Activated naive CD4-positive, alpha-beta T cell treated with anti-CD3 and anti-CD28 coated beads, Interleukin-2, amount 10 ng/mL, durations not matched to agents 7 days and 5 days (primary cell): ENCODE measurements around the gene WDR1.

ENCODE experiments used
- CTCF ChIA-PET: fragments of 350-600 bp; sonication (Branson Sonifier 250); formaldehyde crosslinking; loops from one replicate; lab custom pipeline; 2021; ENCODE audit warnings: antibody characterized with exemption; lab: Charles Lee
- DNase-seq: peaks from one replicate; pipeline ENCODE4 v3.0.0-alpha.2; 2020
- H3K27ac Mint-ChIP-seq: one replicate; pipeline ENCODE4 v1.8.0; 2021; ENCODE audit warnings: mild to moderate bottlenecking, moderate library complexity, mixed read lengths
- H3K27me3 Mint-ChIP-seq: one replicate; pipeline ENCODE4 v1.8.0; 2021; ENCODE audit warnings: mild to moderate bottlenecking, mixed read lengths
- H3K36me3 Mint-ChIP-seq: one replicate; pipeline ENCODE4 v1.8.0; 2021; ENCODE audit warnings: mixed read lengths
- H3K4me1 Mint-ChIP-seq: one replicate; pipeline ENCODE4 v1.8.0; 2021; ENCODE audit warnings: mixed read lengths
- H3K4me3 Mint-ChIP-seq: one replicate; pipeline ENCODE4 v1.8.0; 2021; ENCODE audit warnings: mild to moderate bottlenecking, moderate library complexity, mixed read lengths
- H3K9me3 Mint-ChIP-seq: one replicate; pipeline ENCODE4 v1.8.0; 2021; ENCODE audit warnings: mixed read lengths

WDR1 gene

DNA sequence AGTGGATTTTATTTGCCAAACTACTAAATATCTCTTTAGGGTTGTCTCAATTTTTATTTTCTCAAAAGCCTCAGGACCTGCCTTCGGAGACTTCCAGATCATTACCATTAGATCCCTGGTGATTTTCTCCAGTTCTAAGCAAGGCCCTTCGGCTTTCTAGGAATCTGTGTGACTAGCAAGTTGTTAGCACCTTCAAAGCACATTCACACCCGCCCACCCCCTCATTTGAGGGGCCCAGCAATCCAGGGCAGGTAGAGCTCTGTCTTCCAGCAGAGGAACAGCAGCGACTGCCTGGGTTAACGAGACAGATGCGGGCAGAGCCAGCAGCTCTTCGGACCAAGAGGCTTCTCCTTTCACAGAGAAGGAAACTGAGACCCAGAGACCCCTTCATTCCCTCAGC lies 2.0 kb downstream of the WDR1 start:
- Mint-ChIP-seq H3K36me3 (peaks cover 60% of the 10 kb centered on the region), H3K27ac (peak overlapping the region; percentile 92)

GRCh38 chr4:10114147-10114546 lies 2.5 kb downstream of the WDR1 start:
- H3K27ac Mint-ChIP-seq = no peak overlapping the region
- H3K4me3 Mint-ChIP-seq = peak overlapping the region; percentile 95
- peaks cover 85% of the 10 kb centered on the region for H3K4me1 Mint-ChIP-seq
- H3K9me3 Mint-ChIP-seq = no peaks in the 10 kb centered on the region
- no peaks in the 10 kb centered on the region for H3K27me3 Mint-ChIP-seq
- DNase-seq = no peak
- CTCF ChIA-PET = interaction anchor here (0.8 to 1.4 kb wide), 3 partner anchors 9 to 49 kb away, joined by 3 to 4 read pairs (median 3); no protein-coding TSS in a partner anchor
- H3K36me3 Mint-ChIP-seq = peaks cover 65% of the 10 kb centered on the region

More for the DNA sequence above, 2.0 kb downstream of the WDR1 start:
- H3K27me3 Mint-ChIP-seq = no peaks in the 10 kb centered on the region
- no peaks in the 10 kb centered on the region for H3K9me3 Mint-ChIP-seq
- CTCF ChIA-PET = interaction anchor here (1.0 to 1.4 kb wide), 2 partner anchors 18 to 49 kb away, joined by 3 to 4 read pairs; no protein-coding TSS in a partner anchor
- no peak for DNase-seq
- H3K4me1 Mint-ChIP-seq = peaks cover 85% of the 10 kb centered on the region
- H3K4me3 Mint-ChIP-seq = peak overlapping the region; percentile 95

GRCh38 chr4:10113362-10114047 lies 3.1 kb downstream of the WDR1 start:
- Mint-ChIP-seq H3K4me1 (peaks cover 85% of the 10 kb centered on the region), H3K27ac (peak overlapping the region; percentile 43), H3K36me3 (peaks cover 71% of the 10 kb centered on the region), H3K4me3 (peak overlapping the region; percentile 95), H3K9me3 (no peaks in the 10 kb centered on the region), H3K27me3 (no peaks in the 10 kb centered on the region)
- no peak for DNase-seq
- CTCF ChIA-PET = interaction anchor here (0.8 to 1.0 kb wide), 2 partner anchors 10 to 50 kb away, joined by 3 to 4 read pairs; no protein-coding TSS in a partner anchor

DNA sequence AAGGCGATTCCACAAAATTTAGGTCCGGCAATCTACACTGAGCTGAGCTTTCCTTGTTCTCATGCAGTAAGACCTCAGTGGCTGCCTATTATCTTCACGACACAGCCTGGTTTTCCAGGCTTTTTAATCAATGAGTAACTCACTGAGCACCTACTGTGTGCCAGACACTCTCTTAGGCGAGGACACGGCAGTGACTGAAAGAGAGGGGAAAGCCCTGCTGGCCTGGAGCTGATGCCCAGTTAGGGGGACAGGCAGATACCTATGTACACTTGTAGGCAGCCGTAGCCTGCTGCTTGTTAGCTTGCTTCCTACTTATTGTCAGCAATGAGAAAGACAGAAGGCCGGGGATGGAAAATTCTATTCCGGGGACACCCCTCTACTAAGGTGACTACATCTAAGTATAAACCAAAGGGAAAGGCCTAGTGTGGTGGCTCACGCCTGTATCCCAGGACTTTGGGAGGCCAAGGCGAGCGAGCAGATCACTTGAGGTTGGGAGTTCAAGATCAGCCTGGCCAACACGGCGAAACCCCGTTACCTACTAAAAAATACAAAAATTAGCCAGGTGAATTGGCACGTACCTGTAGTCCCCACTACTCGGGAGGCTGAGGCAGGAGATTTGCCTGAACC lies 3.8 kb downstream of the WDR1 start:
- Mint-ChIP-seq H3K4me1 (peaks cover 85% of the 10 kb centered on the region), H3K27ac (peak overlapping the region; percentile 21), H3K27me3 (no peaks in the 10 kb centered on the region), H3K36me3 (peaks cover 77% of the 10 kb centered on the region), H3K9me3 (no peaks in the 10 kb centered on the region), H3K4me3 (peak overlapping the region; percentile 95)
- no peak for DNase-seq
- CTCF ChIA-PET = no interaction called here

GRCh38 chr4:10111067-10111801 lies 5.4 kb downstream of the WDR1 start:
- CTCF ChIA-PET = no interaction called here
- Mint-ChIP-seq H3K4me1 (peaks cover 94% of the 10 kb centered on the region), H3K27me3 (no peaks in the 10 kb centered on the region), H3K36me3 (peaks cover 87% of the 10 kb centered on the region), H3K9me3 (no peaks in the 10 kb centered on the region), H3K4me3 (no peak overlapping the region), H3K27ac (peak overlapping the region; percentile 49)
- DNase-seq = no peak

DNA sequence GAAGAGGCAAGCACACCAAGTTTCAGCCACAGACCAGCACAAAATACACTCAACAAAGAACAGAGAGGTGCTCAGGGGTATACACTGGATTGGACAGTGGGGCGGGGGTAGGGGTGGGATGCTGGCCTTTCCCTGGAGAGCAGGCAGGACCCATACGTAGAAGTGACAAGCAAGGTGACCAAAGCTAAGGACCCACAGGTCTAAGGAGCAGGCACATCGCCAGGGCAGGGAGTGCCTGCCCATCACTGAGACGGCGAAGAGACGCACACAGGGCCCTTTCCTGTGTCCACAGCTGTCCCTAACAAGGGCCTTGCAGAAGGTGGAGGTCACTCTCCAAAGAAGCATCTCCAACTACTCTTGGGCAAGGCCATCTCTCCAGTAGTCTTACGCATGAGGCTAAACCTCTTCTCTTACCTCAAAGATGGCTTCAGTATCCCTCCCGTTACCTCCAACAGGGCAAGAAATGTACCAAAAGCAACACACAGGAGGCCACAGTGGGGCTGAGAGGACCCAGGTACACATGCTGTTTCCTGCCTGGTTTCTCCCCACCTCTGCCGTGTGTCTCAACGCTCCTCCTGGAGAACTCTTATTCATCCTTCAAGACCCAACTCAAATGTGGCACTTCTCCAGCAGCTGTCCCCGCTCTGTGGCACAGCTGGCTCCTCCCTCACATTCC lies 6.5 kb downstream of the WDR1 start:
- Mint-ChIP-seq H3K27me3 (no peaks in the 10 kb centered on the region), H3K9me3 (no peaks in the 10 kb centered on the region), H3K36me3 (peaks cover 88% of the 10 kb centered on the region), H3K27ac (peak overlapping the region; percentile 81), H3K4me3 (peak overlapping the region; percentile 43), H3K4me1 (peaks cover 100% of the 10 kb centered on the region)
- CTCF ChIA-PET = no interaction called here
- no peak for DNase-seq

DNA sequence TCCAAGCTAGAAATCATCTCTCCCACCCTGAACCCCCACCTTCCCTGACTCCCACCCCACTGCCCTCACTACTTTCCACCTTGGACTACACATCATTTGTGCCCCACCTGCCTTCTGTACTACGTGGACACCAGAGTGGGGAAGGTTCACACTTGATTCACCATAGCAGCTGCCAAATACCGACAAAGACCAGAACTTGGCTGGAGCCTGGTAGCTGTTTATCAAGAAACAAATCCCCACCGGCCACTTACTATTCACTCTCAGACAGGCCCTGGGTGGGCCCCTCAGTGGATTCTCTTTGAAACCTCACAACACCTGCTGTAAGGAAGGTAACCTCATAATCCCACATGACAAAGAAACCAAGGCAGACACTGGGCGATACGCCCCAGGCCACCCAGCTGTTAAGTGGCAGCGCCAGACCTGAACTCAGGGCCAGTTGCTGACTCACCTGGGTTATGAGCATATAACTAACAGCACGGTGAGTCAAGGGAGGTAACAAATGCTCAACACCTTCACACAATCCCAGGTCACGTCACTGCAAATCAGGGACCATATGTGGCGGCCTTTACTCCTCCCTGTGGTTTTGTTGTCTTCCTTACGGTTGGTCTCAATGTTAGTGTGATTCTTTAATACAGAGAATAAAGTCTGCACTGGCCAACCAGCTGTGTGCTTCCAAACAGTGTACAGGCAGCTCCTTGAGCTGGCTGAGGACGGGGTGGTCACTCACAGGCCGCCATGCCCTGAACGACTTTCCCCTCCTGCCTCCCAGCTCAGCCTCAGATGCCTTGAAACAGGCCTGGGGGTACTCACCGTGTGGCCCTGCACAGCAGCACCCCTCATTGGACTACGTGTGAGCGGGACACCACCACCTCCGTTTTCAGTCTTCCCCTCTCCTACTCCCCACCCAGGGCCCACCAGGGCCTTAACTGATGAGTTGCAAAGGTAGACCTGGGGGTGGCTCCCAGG lies 7.5 kb downstream of the WDR1 start:
- H3K36me3 Mint-ChIP-seq = peaks cover 88% of the 10 kb centered on the region

DNA sequence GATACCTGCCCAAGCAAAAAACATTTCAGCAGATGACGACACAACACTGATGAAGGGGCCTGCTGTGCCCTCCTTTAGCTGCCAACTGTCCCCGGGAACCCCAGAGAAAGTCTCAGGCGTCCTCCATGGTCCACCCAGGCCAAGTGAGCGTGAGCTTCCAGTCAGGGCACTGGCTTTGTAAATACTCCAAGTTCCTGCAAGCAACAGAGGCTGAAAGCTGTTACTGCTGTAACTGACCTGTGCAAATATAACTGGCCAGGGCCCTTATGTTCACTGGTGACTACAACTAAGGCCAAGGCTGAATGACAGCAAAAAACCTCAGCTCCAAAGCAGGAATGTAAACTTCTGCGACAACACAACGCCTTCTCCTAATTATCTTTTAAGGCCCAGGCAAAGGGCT lies 8.2 kb downstream of the WDR1 start:
- Mint-ChIP-seq H3K27ac (peak overlapping the region; percentile 81), H3K4me1 (peaks cover 99% of the 10 kb centered on the region), H3K27me3 (no peaks in the 10 kb centered on the region), H3K9me3 (no peaks in the 10 kb centered on the region), H3K36me3 (peaks cover 86% of the 10 kb centered on the region), H3K4me3 (no peak overlapping the region)
- CTCF ChIA-PET = interaction anchor here (1.6 kb wide), 1 partner anchor 13 kb away, joined by 8 read pairs; no protein-coding TSS in a partner anchor
- no peak for DNase-seq

More for the DNA sequence above, 7.5 kb downstream of the WDR1 start:
- peak; percentile 36 for DNase-seq
- Mint-ChIP-seq H3K27ac (peak overlapping the region; percentile 81), H3K9me3 (no peaks in the 10 kb centered on the region), H3K4me1 (peaks cover 100% of the 10 kb centered on the region), H3K27me3 (no peaks in the 10 kb centered on the region), H3K4me3 (peak overlapping the region; percentile 5)
- CTCF ChIA-PET = interaction anchor here (1.6 kb wide), 1 partner anchor 14 kb away, joined by 8 read pairs; no protein-coding TSS in a partner anchor

DNA sequence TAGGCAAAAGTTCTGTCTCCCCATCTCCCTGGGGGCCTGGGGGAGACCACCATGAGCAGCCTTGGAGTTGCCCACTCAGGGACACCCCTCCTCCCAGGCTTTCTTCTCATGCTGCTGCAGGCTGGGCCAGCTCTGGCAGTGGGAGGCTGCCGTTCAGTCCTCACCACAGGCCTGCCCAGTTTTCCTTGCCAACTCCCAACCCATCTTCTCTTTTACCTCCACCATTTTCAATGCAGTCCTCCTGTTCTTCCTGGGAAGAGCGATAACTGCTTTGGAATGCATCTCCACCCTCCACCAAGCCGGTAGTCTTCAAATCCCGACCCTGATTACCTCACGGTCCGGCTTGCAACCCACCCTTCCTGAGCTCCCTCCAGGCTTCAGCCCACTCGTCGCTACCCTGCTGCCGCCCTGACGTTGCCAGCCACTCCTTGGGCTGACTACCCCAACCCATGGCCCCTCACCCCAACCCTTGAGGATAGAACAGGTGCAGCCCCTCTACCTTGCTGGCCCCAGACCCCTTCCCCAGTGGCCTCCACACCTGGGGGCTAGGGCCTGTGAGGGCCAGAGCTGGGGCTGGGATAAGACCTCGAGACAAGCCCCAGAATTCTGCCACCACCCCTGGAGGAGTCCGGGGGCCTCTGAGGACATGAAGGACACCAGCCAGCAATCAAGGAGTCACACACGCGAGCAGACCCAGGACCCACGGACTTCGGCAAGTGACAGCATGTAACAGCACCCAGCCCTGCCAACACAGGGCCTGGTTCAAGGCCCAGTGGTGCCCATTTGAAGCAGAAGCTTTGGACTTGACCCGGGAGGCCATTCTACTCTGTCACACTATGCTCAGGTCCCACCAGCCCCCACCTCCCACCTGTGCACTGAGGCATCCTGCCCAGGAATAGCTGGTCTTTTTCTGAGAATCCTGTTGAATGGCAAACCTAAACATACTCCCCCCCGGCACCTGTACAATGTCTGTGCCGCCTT lies 9.2 kb downstream of the WDR1 start:
- H3K4me3 Mint-ChIP-seq = no peak overlapping the region
- peak overlapping the region; percentile 64 for H3K27ac Mint-ChIP-seq
- no peak for DNase-seq
- no peaks in the 10 kb centered on the region for H3K27me3 Mint-ChIP-seq
- CTCF ChIA-PET = interaction anchor here (1.0 to 1.6 kb wide), 2 partner anchors 12 to 87 kb away, joined by 3 to 8 read pairs; no protein-coding TSS in a partner anchor
- no peaks in the 10 kb centered on the region for H3K9me3 Mint-ChIP-seq
- peaks cover 99% of the 10 kb centered on the region for H3K4me1 Mint-ChIP-seq
- peaks cover 87% of the 10 kb centered on the region for H3K36me3 Mint-ChIP-seq

DNA sequence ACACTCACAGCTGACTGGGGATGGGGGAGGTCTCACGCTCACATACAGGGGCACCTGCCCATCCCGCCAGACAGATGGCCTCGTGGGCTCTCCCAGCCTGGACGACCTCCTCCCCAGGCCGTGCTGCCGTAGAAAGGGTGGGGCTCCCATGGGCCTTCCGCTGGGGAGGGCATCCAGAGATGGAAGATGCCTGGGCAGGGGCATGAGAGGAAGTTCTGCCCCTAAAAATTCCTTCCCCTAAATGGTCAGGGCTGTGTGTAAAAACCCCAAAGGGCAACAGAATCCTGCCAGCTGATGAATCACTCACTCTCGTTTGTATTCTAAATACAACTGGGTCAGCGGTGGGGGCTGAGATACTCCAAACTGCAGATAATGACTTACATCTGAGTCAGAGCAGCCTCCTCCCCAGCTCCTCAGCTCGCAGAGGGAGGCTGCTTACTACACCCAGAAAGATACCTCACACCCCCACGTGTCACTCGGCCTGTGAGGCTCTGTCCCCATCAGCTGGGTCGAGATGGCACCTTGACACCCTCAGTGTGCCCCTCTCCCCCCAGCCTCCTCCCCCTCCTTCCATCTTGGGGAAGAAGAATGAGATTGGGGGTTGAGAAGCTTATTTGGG lies 10.1 kb downstream of the WDR1 start:
- CTCF ChIA-PET = interaction anchor here (1.0 kb wide), 1 partner anchor 86 kb away, joined by 3 read pairs; no protein-coding TSS in a partner anchor
- H3K27me3 Mint-ChIP-seq = no peaks in the 10 kb centered on the region
- no peaks in the 10 kb centered on the region for H3K9me3 Mint-ChIP-seq
- peaks cover 99% of the 10 kb centered on the region for H3K4me1 Mint-ChIP-seq
- peak overlapping the region; percentile 42 for H3K27ac Mint-ChIP-seq
- H3K36me3 Mint-ChIP-seq = peaks cover 87% of the 10 kb centered on the region
- DNase-seq = peak; percentile 59
- peak overlapping the region; percentile 21 for H3K4me3 Mint-ChIP-seq

- H3K36me3 Mint-ChIP-seq = peaks cover 85% of the 10 kb centered on the region
- CTCF ChIA-PET = interaction anchor here (1.0 kb wide), 1 partner anchor 86 kb away, joined by 3 read pairs; no protein-coding TSS in a partner anchor
- H3K27me3 Mint-ChIP-seq = no peaks in the 10 kb centered on the region
- peak overlapping the region; percentile 42 for H3K27ac Mint-ChIP-seq
- H3K4me3 Mint-ChIP-seq = peak overlapping the region; percentile 21
- H3K4me1 Mint-ChIP-seq = peaks cover 99% of the 10 kb centered on the region
- H3K9me3 Mint-ChIP-seq = no peaks in the 10 kb centered on the region
- no peak for DNase-seq
Measured at GRCh38 chr4:10105920-10106319, 10.7 kb downstream of the WDR1 start.
